ENCODE results near the gene SLIT3.

- no peak for TF ChIP-seq CTCF (conservative IDR thresholded peaks at IDR 0.05)
- TF ChIP-seq EZH2 (IDR thresholded peaks at IDR 0.05; ENCODE audit: low read depth): no peak
Observed at GRCh38 chr5:168921147-168921866, 379.6 kb downstream of the SLIT3 start.

All from PC-9 (cell line).